Germinal center (tissue), 1 donor: ENCODE data around the gene MRPL54.

ENCODE experiments used
- DNase-seq: peaks from one replicate; pipeline ENCODE4 v3.0.0; 2012; ENCODE audit warnings: mixed read lengths, low spot score

Gene MRPL54

GRCh38 chr19:3769494-3769893, 7.0 kb downstream of the MRPL54 start:
- no peak for DNase-seq

- DNase-seq, result no peak
Observed at GRCh38 chr19:3770136-3770999, 7.9 kb downstream of the MRPL54 start.

DNA sequence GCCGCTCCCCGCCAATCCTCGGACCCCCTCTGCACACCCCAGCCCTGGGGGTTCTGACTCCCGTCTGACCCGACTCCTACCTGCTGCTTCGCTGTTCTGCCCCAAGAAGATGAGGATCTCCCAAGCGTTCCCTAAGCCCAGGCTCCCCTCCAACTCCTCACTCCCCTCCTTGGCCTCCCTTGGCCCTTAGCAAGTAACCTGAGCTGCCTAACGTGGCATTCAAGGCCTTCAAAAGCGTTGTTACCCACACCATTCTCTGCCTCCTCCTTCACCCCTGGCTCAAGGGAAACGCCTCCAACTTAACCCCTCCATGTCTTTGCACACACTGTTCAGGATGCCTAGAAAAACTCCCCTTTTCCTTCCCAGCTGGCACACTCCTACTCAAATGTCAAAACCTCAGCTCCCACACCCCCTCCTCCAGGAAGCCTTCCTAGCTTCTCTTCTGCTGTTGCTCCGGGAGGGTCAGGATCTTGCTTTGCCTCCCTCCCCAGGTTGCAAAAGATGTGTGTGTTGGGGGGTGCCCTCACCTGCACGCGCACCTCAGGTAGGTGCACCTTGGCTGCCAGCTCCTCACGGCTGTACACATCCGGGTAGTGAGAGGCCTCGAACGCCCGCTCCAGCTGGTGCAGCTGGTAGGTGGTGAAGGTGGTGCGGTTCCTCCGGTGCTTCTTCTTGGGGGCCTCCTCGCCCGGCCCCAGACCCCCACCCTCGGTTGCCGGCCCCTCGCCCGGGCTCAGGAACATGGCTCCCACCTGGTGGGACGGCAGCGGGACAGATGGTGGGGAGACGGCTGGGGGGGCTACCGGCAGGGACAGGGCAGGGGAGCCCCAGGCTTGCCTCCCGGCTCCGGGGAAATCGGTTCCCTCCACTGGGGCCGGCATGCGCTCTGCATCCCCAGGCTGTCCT, 8.8 kb downstream of the MRPL54 start:
- no peak for DNase-seq

- no peak for DNase-seq
Observed at GRCh38 chr19:3771906-3772455, 9.5 kb downstream of the MRPL54 start, which contains the start of gene RAX2. Gene RAX2 (minus strand): TSS chr19:3772228. CDS start chr19:3771742, 486 bp downstream.

DNA sequence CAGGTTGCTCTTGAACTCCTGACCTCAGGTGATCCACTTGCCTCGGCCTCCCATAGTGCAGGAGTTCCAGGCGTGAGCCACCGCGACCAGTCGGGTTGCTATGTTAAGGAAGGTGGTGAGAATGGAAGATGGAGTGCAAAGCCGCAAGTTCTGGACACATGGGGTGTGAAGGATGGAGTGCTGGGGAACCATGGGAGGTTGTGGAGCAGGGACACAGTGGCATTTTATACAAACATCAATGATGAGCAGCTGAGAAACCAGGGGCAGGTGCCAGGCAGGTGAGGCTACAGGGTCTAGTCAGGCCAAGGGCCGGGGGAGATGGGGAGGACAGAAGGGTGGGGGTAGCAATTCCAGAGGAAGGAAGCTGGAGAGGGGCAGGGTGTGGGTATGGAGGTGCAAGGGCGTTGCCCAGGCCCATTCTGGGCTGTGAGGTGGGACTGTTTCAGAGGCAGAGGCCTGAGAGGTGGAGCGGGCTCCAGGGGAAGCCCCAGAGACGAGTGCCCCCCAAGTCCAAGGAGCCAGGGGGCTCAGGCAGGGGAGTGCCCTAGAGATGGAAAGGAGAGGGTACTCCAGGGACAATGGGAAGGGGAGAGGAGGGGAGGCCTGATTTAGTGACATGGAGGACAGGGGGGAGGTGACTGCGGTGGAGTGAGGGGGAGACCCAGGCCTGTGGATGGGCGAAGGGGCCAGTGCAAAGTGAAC, 11.5 kb downstream of the MRPL54 start:
- no peak for DNase-seq

DNA sequence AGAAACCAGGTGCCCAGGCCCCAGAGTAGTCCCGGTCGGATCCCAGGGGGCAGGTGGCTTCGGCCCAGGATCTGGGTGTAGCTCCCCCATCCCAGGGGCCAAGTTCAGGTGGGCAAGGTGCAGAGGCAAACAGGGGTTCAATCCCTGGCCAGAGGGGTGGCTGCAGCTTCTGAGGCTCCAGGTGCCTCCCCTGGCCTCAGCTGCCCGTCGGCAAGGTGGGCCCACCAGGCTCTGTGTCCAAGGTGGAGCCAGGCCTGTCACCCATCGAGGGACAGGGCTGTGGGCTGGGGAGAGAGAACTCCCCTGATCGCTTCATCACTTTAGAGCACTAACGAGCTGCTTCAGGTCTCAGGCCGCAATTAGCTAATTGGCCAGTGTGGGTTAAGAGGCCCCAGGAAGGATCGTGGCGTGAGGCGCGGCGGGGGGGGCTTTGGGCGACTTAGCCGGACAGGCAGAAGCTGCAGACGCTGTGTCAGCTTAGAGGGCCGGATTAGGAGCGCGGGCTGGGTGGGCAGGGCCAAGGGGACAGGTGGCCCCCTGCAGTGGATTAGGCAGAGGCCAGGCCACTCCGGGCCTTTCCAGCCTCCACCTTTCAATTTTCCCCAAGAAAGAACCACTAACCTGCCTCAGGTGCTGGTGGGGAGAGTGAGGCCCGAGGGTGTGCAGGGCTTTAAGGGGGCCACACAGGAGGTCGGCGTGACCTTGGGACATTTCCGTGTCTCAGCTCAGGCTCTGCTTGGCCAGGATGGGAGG, 12.3 kb downstream of the MRPL54 start:
- DNase-seq, result no peak

DNA sequence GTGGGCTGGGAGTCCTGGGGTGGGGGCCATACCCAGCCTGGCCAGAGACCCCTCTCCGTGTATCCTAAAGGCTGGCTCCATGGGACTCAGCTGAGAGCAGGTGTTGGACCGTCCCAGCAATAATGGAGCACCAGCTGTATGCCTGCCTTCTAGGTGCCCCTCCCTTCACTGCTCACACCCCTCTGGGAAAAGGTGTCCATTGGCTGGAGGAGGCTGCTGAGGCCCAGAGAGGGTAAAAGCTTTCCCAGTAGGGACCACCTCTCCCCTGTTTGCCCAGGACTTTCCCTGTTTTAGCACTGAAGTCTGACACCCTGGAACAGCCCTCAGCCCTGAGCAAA, 12.9 kb downstream of the MRPL54 start:
- DNase-seq, result no peak

- no peak for DNase-seq
Observed at GRCh38 chr19:3775831-3776230, 13.3 kb downstream of the MRPL54 start.

DNA sequence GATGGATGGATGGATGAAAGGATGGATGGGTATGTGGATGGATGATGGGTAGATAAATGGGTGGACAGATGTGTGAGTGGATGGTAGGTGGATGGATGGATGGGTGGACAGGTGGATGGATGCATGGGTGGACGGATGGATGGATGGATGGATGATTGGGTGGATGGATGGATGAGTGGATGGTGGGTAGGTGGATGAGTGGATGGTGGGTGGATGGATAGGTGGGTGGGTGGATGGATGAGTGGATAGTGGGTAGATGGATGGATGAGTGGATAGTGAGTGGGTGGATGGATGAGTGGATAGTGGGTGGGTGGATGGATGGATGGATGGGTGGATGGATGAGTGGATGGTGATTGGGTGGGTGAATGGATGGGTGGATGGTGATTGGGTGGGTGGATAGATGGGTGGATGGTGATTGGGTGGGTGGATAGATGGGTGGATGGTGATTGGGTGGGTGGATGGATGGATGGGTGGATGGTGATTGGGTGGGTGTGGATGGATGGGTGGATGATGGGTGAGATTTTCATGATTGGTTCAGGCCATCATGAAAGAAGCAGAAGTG, 14.1 kb downstream of the MRPL54 start:
- DNase-seq, result no peak

DNA sequence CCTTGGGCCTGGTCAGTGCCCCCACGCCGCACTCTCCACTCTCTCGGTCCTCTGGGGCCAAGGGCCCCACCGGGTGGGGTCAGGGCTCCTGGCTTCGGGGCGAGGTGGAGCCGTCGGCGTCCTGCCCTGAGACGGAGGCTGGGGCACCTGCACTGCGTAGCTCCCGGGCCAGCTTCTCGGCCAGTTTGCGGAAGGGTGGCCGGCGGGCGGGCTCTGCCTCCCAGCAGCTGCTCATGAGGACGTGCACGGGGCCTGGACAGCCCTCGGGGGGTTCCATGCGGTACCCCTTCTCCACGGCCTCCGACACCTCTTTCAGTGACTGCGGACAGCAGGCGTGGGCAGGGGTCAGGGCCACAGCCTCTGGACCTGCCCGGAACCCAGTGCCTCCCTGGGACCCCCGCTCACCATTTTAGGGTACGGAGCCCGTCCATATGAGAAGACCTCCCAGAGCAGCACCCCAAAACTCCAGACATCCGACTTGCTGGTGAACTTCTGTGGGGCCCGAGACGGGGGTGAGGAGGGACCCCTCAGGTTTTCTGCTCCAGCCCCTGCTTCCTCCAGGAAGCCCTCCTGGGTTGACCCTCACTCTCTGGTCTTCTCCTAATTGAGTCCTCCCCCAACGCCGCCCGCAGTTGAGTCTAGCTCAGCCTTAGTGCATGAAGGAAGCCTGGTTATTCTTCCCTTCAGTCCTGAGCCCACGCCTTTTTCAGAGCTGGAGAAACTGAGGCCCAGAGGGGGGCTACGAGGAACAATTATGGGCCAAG, 15.8 kb downstream of the MRPL54 start:
- no peak for DNase-seq

- no peak for DNase-seq
Observed at GRCh38 chr19:3778899-3779723, 16.6 kb downstream of the MRPL54 start.

DNA sequence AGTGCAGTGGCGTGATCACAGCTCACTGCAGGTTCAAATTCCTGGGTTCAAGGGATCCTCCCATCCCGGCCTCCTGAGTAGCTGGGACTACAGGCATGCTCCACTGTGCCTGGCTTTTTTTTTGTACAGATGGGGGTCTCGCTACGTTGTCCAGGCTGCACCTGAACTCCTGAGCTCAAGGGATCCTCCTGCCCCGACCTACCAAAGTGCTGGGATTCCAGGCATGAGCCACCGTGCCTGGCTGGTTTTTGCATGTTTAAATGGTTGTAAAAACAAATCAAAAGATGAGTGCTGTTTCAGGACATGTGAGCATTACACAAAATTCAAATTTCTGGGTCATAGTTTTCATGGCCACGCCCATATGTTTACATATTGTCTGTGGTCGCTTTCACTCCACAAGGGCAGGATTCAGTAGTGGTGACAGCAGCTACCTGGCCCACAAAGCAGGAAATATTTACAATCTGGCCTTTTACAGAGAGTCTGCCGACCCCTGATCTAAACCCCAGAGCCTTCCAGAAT, 18.4 kb downstream of the MRPL54 start:
- DNase-seq, result no peak

- DNase-seq, result no peak
Observed at GRCh38 chr19:3781603-3782002, 19.1 kb downstream of the MRPL54 start.

DNA sequence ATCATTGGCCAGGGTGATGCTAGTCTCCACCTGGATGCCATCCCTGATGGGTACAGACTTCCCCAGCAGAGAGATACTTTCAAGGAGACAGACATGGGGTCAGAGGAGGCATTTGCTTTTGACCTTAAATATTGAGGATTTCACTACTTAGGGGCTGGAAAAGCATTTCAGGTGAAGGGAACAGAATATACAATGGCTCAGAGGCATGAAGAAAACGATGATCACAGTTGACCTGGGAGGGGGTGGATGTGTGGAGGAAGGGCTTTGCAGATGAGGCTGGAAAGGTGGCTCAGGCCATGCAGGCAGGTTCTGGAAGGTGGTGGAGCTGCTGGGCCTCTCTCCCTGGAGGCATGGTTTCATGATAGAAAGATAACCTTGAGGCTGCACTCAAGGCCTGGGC, 19.8 kb downstream of the MRPL54 start:
- DNase-seq, result no peak

DNA sequence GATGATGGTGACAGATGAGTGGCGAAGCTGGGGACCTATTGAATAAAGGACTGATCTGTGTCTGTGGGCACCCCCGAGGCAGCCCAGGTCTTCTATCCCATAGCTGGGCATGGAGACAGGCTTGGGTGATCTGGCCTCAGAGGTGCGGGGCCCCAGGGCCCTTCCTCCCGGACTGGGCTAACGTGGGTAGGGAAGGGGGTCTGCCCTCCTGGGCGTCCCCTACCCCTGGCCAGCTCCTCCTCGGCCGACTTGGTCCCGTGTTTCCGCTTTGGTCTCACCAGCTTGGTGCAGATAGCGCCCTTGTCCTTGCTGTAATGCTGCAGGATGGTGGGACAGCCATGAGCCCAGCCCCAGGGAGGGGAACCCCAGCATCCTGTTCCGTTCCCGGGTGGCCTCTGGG, 20.4 kb downstream of the MRPL54 start:
- no peak for DNase-seq

GRCh38 chr19:3783660-3784584, 21.4 kb downstream of the MRPL54 start:
- no peak for DNase-seq

- DNase-seq, result no peak
Observed at GRCh38 chr19:3784607-3785450, 22.3 kb downstream of the MRPL54 start.
